HCT116 (cell line): ENCODE data around the gene NPHS1.

ENCODE experiments used
- CEBPB ChIP-seq: IDR thresholded peaks from 2 replicates; pipeline ENCODE4 v1.6.1; 2012; ENCODE audit warnings: low read depth
- EZH2 ChIP-seq: fragments of 200-600 bp; sonication (generic); IDR thresholded peaks from 2 replicates; pipeline ENCODE4 v1.6.1; 2017; ENCODE audit warnings: antibody characterized with exemption, mixed run types
- EZH2phosphoT487 ChIP-seq: fragments of 200-600 bp; IDR thresholded peaks from 2 replicates; pipeline ENCODE4 v1.6.1; 2018; ENCODE audit warnings: antibody characterized with exemption, borderline replicate concordance
- FOSL1 ChIP-seq: IDR thresholded peaks from 2 replicates; pipeline ENCODE4 v1.6.1; 2012; ENCODE audit warnings: low read depth
- POLR2A ChIP-seq: IDR thresholded peaks from 2 replicates; pipeline ENCODE4 v1.7.0; 2011; ENCODE audit warnings: borderline replicate concordance; ENCODE audit not compliant: insufficient read depth, insufficient read length; ENCODE audit errors: extremely low read depth
- RAD21 ChIP-seq: IDR thresholded peaks from 2 replicates; pipeline ENCODE4 v1.6.1; 2012; ENCODE audit warnings: low read depth, mild to moderate bottlenecking
- SP1 ChIP-seq: IDR thresholded peaks from 2 replicates; pipeline ENCODE4 v1.6.1; 2012; ENCODE audit warnings: low read depth
- SRF ChIP-seq: IDR thresholded peaks from 2 replicates; pipeline ENCODE4 v1.6.1; 2012; ENCODE audit warnings: low read depth
- ZFX ChIP-seq: fragments of 450-650 bp; IDR thresholded peaks from 2 replicates; pipeline ENCODE4 v1.6.1; 2017
- TF ChIP-seq, protein P1 (sequence below): IDR thresholded peaks from 2 replicates; pipeline ENCODE4 v1.6.1; 2012
- TF ChIP-seq, protein P2 (sequence below), 3 experiments: fragments of 200-600 bp in 1 of 3; sonication (generic) in 1 of 3; IDR thresholded peaks in 2 of 3; conservative IDR thresholded peaks in 1 of 3; 2 replicates each; pipeline ENCODE4 v1.5.1; 2012 to 2017; ENCODE audit warnings: low read depth in 2 of 3, low read length in 2 of 3, antibody characterized with exemption in 1 of 3, borderline replicate concordance in 1 of 3, control low read depth in 1 of 3, mild to moderate bottlenecking in 1 of 3, mixed read lengths in 1 of 3, mixed run types in 1 of 3, moderate library complexity in 1 of 3; ENCODE audit not compliant: insufficient read depth in 1 of 3
- TF ChIP-seq, protein P3 (sequence below): IDR thresholded peaks from 2 replicates; pipeline ENCODE4 v1.6.1; 2012

DNA sequence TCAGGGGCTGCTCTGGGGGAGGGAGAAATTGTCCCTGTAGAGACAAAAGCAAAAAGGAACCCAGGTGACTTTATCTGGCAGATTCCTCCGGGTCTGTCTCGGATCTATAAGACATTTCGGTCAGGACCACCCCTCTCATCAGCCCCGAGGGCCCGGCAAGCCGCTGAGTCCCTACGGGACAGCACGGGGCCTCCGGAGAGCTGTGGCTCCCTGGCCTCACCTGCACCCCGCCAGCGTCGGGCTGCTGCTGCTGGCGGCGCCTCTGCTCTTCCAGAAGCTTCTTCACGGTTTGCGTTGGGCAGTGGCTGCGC lies 46.1 kb upstream of the NPHS1 start:
- TF ChIP-seq, protein P1, sequence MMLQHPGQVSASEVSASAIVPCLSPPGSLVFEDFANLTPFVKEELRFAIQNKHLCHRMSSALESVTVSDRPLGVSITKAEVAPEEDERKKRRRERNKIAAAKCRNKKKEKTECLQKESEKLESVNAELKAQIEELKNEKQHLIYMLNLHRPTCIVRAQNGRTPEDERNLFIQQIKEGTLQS = no peak
- TF ChIP-seq, protein P2, sequence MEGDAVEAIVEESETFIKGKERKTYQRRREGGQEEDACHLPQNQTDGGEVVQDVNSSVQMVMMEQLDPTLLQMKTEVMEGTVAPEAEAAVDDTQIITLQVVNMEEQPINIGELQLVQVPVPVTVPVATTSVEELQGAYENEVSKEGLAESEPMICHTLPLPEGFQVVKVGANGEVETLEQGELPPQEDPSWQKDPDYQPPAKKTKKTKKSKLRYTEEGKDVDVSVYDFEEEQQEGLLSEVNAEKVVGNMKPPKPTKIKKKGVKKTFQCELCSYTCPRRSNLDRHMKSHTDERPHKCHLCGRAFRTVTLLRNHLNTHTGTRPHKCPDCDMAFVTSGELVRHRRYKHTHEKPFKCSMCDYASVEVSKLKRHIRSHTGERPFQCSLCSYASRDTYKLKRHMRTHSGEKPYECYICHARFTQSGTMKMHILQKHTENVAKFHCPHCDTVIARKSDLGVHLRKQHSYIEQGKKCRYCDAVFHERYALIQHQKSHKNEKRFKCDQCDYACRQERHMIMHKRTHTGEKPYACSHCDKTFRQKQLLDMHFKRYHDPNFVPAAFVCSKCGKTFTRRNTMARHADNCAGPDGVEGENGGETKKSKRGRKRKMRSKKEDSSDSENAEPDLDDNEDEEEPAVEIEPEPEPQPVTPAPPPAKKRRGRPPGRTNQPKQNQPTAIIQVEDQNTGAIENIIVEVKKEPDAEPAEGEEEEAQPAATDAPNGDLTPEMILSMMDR (IDR thresholded peaks at IDR 0.05 in 2 of 3, conservative IDR thresholded peaks at IDR 0.05 in 1 of 3; ENCODE audit: borderline replicate concordance in 1 of 3, insufficient read depth in 1 of 3, low read depth in 2 of 3, low read length in 2 of 3) = no peak
- TF ChIP-seq SRF (no peak), ZFX (no peak), FOSL1 (no peak), POLR2A (no peak), EZH2 (no peak), SP1 (no peak), RAD21 (no peak), EZH2phosphoT487 (no peak), CEBPB (no peak)
- TF ChIP-seq, protein P3, sequence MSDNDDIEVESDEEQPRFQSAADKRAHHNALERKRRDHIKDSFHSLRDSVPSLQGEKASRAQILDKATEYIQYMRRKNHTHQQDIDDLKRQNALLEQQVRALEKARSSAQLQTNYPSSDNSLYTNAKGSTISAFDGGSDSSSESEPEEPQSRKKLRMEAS = no peak
